AG04450 (cell line): ENCODE data around the gene BMERB1. TPM values are rescaled to one million over a fixed set of nuclear protein-coding genes. Genes with fewer than 3 reads are reported as not detected.

Experiments used
- CTCF ChIA-PET: fragments of 300-600, 350-600 bp; formaldehyde crosslinking; extraction: SDS; loops from one replicate; lab custom pipeline; 2022; ENCODE audit warnings: antibody characterized with exemption, inconsistent platforms; lab: Charles Lee
- POLR2A ChIA-PET: fragments of 350-600 bp; formaldehyde crosslinking; extraction: SDS; loops from one replicate; lab custom pipeline; 2021; ENCODE audit warnings: antibody characterized with exemption, inconsistent platforms; lab: Yijun Ruan, JAX
- DNase-seq: peaks from one replicate; pipeline ENCODE4 v3.0.0-alpha.2; 2011; ENCODE audit warnings: low read depth, low spot score
- H3K27ac ChIP-seq: one replicate; pipeline ENCODE4 v1.5.1; 2012; ENCODE audit warnings: low read depth, low read length, control low read depth
- H3K27me3 ChIP-seq: one replicate; pipeline ENCODE4 v1.6.0; 2012; ENCODE audit warnings: low read length; ENCODE audit not compliant: control insufficient read depth, insufficient read depth
- H3K4me3 ChIP-seq: 2 replicates; pipeline ENCODE4 v1.5.1; 2011; ENCODE audit warnings: mild to moderate bottlenecking, low read depth, low read length, control low read depth
- H3K9me3 ChIP-seq: 2 replicates; pipeline ENCODE4 v1.5.1; 2012; ENCODE audit warnings: low read length; ENCODE audit not compliant: control insufficient read depth, insufficient read depth
- polyA plus RNA-seq: library from polyadenylated mRNA; depleted of rRNA; stranded (reverse); fragments of >200 nt; gene quantifications from 2 replicates; pipeline ENCODE4 v1.2.3, GENCODE V29; 2011
- TF ChIP-seq, protein P1 (sequence below): IDR thresholded peaks from 2 replicates; pipeline ENCODE4 v1.5.1; 2011; ENCODE audit warnings: low read depth, low read length, control low read depth, inconsistent platforms

BMERB1 gene
- polyA plus RNA-seq, 1 experiment: 43.9 TPM

DNA sequence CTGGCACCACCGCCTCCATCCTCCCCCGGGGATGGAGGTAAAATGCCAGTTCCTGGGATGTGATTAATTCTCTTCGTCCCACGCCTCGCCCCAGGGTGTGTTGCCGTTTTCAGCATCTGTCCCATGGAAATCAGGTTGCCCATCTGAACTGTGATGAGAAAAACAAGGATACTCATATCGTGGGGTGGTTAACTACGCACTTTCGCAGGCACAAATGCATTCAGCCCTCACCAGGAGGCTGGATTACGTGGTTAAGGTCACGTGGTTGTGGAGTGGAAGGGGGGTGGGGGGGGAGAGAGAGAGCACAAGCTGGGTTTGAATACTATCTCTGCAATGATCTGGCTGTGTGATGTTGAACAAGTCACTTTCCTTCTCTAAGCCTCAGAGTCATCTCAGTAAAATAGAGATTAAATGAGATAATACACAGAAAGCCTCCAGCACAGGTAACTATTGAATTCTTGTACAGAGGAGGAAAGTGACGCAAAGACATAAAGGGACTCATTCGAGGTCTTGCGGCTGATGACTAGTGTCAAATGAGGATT is 74.7 kb downstream of the BMERB1 start:
- TF ChIP-seq, protein P1, sequence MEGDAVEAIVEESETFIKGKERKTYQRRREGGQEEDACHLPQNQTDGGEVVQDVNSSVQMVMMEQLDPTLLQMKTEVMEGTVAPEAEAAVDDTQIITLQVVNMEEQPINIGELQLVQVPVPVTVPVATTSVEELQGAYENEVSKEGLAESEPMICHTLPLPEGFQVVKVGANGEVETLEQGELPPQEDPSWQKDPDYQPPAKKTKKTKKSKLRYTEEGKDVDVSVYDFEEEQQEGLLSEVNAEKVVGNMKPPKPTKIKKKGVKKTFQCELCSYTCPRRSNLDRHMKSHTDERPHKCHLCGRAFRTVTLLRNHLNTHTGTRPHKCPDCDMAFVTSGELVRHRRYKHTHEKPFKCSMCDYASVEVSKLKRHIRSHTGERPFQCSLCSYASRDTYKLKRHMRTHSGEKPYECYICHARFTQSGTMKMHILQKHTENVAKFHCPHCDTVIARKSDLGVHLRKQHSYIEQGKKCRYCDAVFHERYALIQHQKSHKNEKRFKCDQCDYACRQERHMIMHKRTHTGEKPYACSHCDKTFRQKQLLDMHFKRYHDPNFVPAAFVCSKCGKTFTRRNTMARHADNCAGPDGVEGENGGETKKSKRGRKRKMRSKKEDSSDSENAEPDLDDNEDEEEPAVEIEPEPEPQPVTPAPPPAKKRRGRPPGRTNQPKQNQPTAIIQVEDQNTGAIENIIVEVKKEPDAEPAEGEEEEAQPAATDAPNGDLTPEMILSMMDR: no peak
- DNase-seq: no peak
- Histone ChIP-seq H3K27ac (no peak overlapping the region), H3K9me3 (no peaks in the 10 kb centered on the region), H3K4me3 (no peak overlapping the region), H3K27me3 (no peaks in the 10 kb centered on the region)
- ChIA-PET CTCF (no interaction called here), POLR2A (interaction anchor here (1.4 kb wide), 1 partner anchor 27 kb away, joined by 4 read pairs; no protein-coding TSS in a partner anchor)

DNA sequence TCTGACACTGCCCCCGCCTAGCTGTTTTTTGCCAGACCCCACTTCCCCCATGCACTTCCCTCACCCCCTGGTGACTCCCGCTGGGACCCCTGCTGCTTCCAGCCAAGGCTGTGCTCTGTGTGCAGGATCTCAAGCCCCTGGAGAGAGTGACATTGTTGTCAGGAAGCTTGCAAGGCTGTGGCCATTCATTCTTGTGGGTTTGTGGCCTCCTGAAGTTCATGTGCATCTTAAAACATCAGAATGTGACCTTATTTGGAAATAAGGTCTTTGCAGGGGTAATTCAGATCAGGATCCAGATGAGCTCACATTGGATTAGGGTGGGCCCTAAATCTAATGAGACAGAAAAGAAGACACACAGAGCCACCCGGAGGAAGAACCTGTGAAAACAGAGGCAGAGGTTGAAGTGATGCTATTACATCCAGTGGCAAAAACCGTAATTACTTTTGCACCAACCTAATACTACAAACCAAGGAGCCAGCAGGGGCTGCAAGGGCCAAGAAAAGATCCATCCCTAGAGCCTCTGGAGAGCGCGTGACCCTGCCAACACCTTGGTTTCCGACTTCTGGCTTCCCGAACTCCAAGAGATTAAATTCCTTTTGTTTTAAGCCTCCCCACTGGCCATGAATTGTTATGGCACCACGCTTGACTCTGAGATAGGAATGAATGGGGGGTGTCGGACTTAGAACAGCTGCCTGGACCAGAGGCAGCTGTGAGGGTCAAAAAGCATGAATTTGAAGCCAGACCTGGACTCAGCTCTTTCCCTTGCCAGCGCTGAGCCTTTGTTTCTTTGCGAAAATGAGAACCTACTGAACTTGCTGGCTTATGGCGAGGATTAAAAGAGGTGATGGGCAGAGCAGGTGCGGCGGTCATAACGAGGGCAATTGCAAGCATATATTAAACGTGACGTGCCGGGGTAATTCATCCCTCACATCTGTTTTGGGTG is 75.5 kb downstream of the BMERB1 start:
- DNase-seq: no peak
- Histone ChIP-seq H3K27ac (no peak overlapping the region), H3K9me3 (no peaks in the 10 kb centered on the region), H3K4me3 (no peak overlapping the region), H3K27me3 (no peaks in the 10 kb centered on the region)
- ChIA-PET CTCF (interaction anchor here (0.5 kb wide), 1 partner anchor 39 kb away, joined by 7 read pairs; no protein-coding TSS in a partner anchor), POLR2A (interaction anchor here (1.4 kb wide), 1 partner anchor 28 kb away, joined by 4 read pairs; no protein-coding TSS in a partner anchor)
- TF ChIP-seq, protein P1: no peak

DNA sequence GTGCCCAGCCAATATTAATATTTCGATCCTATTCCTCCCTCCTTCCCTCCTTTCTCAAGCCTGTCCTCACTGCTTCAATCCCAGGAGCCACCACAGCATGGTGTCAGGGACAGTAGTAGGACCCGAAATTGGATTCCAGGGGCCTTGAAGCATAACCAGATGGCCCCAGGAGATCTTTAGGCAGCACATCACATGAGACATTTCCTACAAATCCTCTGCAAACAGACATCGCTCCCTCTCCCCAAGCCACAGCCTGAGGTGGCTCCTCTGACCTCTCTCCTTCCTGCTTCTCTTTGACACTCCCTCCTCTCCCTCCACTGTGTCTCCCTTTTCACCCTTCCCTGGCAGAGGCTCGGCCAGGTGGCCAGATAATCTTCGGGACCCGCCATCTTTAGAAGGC is 76.6 kb downstream of the BMERB1 start:
- no peak for DNase-seq
- Histone ChIP-seq H3K27me3 (no peaks in the 10 kb centered on the region), H3K4me3 (no peak overlapping the region), H3K9me3 (no peaks in the 10 kb centered on the region), H3K27ac (no peak overlapping the region)
- POLR2A ChIA-PET: no interaction called here
- CTCF ChIA-PET: interaction anchor here (0.5 kb wide), 1 partner anchor 41 kb away, joined by 7 read pairs; no protein-coding TSS in a partner anchor
- TF ChIP-seq, protein P1: no peak

DNA sequence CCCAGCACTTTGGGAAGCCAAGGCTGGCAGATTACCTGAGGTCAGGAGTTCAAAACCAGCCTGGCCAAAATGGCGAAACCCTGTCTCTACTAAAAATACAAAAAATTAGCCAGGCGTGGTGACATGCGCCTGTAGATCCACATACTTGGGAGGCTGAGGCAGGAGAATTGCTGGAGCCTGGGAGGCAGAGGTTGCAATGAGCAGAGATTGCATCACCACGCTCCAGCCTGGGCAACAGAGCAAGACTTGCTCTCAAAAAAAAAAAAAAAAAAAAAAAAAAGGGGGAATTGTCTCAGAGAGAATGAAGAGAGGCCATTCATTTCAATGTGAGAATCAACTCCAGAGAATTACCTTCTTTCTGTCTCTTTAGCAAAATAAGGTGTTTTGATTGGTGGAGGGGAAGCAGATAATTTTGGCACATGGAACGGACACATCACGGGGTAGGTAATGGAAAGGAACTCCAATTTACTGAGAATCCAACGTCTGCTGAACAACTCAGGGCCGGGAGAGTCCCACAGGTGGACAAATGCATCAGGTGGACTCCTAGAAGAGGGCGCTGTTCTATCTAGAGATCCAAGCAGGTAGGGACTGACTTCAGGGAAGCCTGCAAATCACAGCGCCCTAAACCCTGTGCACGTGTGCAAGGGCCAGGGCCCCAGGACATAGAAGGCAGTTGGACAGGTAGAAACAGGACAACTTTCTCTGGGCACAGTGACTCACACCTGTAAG is 77.5 kb downstream of the BMERB1 start:
- ChIA-PET POLR2A (no interaction called here), CTCF (no interaction called here)
- Histone ChIP-seq H3K9me3 (no peaks in the 10 kb centered on the region), H3K27ac (no peak overlapping the region), H3K27me3 (no peaks in the 10 kb centered on the region), H3K4me3 (no peak overlapping the region)
- no peak for DNase-seq
- TF ChIP-seq, protein P1: no peak
